ENCODE data around the gene CDKN2AIP.
"Not testable (repeated sequence)": the region's sequence is repeated elsewhere in the genome, so short reads cannot be mapped to it uniquely, and the experiment has no call there.

Gene CDKN2AIP

DNA sequence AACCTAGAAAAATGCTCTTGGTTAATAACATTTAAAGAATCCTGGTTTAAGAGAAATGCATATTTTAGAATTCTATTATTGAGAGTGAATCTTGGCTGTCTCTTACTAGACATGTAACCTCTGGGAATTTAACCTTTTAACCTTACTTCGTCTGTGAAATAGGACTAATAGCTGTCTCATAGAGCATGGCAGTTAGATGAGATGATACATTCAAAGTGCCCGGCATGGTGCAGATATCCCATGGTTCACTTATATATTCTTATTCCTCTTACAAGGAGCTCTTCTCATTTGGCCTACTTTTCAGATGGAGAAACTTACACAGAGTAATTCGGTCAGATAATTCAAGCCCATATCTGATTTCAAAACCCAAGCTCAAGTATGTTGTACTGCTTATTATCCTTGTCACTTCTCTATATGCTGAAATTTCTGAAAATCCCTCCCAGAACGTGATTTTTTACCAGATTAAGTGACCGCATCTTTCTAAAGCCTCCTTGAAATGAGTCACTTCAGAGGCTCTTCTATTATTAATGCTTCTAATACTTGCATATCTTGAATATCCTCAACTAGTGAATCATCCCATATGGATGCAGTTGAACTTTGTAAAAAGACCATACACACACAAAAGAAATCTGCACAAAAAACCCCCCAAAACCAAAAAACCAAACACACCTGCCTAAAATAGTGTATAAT lies 4.9 kb downstream of the CDKN2AIP start:
- no peak overlapping the region for H3K4me3 ChIP-seq (ENCODE audit: low read depth, low read length)

DNA sequence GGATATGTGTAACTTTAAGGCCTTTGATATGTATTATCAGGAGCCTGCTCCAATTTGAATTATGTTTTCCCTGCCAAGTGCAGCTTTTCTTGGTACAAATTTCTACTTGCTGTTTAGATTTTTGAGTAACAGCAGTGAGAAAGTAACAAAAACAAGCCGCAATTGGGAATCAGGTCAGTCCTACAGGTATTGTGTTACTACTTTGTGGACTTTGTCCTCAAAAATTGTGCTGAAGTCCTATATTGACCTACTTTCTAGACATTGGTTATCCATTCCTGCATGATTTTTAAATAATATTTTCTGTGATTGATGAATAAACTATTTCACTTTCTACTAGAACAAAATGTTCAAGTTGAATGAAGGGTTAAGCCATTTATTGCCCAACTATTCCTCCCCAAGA lies 5.7 kb downstream of the CDKN2AIP start:
- TF ChIP-seq, protein P1, sequence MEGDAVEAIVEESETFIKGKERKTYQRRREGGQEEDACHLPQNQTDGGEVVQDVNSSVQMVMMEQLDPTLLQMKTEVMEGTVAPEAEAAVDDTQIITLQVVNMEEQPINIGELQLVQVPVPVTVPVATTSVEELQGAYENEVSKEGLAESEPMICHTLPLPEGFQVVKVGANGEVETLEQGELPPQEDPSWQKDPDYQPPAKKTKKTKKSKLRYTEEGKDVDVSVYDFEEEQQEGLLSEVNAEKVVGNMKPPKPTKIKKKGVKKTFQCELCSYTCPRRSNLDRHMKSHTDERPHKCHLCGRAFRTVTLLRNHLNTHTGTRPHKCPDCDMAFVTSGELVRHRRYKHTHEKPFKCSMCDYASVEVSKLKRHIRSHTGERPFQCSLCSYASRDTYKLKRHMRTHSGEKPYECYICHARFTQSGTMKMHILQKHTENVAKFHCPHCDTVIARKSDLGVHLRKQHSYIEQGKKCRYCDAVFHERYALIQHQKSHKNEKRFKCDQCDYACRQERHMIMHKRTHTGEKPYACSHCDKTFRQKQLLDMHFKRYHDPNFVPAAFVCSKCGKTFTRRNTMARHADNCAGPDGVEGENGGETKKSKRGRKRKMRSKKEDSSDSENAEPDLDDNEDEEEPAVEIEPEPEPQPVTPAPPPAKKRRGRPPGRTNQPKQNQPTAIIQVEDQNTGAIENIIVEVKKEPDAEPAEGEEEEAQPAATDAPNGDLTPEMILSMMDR (IDR thresholded peaks at IDR 0.05; ENCODE audit: low read depth, low read length), result no peak
- no peak overlapping the region for H3K4me3 ChIP-seq (ENCODE audit: low read depth, low read length)

More for the DNA sequence above, 4.9 kb downstream of the CDKN2AIP start:
- TF ChIP-seq, protein P1 (IDR thresholded peaks at IDR 0.05; ENCODE audit: low read depth, low read length), result no peak

DNA sequence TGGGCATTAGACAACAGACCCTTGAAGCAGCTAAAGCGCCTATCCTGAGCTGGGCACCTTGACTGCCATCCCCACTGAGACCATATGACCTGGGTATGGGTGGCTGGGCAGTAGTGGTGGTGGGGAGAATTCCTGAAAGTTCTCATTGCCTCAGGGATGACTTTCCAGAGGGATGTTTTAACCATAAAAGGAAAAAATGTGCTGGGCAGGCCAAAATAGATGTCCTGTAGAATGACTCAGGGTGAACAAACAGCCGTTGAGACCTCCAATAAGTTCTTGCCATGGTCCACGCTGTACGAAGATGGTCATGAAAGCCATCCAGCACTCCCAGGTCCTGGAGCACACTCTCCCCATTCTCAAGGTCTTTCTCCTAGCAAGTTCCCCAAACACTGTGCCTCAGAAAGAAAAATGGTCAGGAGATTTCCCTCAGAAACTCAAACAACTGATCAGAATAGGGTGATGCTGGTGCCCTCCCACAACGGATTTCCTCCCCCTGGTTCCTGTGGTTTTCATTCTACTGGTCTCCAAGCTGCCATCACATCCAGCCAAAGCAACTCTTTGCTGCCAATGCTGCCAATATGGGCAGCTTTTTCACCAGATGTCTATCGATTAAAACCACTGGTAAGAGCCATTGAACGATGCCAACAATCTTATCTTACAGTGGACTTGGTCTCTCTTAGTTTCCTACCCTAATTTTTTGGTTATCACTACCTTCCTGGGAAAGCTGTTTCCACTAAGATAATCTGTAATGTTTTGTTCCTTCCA lies 11.2 kb downstream of the CDKN2AIP start:
- TF ChIP-seq, protein P1 (IDR thresholded peaks at IDR 0.05; ENCODE audit: low read depth, low read length), result no peak
- H3K4me3 ChIP-seq (ENCODE audit: low read depth, low read length), result no peak overlapping the region

DNA sequence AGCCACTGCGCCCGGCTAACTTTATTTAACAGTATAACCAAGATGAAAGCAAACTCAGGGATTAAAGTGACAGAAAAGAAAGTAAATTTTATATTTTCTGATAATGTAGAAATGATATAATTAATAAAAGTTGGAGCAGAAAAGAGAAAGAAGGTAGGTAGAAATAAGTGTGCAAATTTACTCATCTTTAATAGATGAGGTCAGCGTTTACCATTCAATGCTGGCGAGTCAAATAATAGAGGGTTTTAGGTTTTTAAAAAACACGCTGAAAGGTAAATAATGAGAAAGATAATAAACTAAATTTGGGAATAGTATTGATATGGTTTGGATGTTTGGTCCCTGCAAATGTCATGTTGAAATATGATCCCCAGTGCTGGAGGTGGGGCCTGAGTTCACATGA lies 13.6 kb downstream of the CDKN2AIP start:
- TF ChIP-seq, protein P1 (IDR thresholded peaks at IDR 0.05; ENCODE audit: low read depth, low read length), result no peak
- H3K4me3 ChIP-seq (ENCODE audit: low read depth, low read length), result no peak overlapping the region

DNA sequence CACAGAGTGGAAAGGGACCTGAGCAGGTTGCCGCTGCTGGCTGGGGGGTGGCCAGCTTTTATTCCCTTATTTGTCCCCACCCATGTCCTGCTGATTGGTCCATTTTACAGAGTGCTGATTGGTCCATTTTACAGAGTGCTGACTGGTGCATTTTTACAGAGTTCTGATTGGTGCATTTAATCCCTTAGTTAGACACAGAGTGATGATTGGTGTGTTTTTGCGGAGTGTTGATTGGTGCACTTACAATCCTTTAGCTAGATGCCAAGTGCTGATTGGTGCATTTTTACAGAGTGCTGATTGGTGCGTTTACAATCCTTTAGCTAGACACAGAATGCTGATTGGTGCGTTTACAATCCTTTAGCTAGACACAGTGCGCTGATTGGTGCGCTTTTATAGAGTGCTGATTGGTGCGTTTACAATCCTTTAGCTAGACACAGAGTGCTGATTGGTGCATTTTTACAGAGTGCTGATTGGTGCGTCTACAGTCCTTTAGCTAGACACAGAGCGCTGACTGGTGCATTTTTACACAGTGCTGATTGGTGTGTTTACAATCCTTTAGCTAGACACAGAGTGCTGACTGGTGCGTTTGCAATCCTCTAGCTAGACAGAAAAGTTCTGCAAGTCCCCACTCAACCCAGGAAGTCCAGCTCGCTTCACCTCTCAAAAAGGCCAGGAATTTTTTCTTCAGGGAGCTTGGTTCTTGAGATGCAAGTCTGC lies 19.6 kb downstream of the CDKN2AIP start:
- not testable (repeated sequence) for H3K4me3 ChIP-seq (ENCODE audit: low read depth, low read length)

DNA sequence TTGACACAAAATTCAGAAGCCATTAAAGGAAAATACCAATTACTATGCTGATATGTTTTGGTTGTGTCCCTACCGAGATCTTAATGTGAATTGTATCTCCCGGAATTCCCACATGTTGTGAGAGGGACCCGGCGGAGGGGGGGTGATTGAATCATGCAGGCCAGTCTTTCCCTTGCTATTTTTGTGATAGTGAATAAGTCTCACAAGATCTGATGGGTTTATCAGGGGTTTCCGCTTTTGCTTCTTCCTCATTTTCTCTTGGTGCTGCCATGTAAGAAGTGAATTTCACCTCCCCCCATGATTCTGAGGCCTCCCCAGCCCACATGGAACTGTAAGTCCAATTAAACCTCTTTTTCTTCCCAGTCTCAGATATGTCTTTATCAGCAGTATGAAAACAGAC lies 21.4 kb downstream of the CDKN2AIP start:
- H3K4me3 ChIP-seq (ENCODE audit: low read depth, low read length), result not testable (repeated sequence)

DNA sequence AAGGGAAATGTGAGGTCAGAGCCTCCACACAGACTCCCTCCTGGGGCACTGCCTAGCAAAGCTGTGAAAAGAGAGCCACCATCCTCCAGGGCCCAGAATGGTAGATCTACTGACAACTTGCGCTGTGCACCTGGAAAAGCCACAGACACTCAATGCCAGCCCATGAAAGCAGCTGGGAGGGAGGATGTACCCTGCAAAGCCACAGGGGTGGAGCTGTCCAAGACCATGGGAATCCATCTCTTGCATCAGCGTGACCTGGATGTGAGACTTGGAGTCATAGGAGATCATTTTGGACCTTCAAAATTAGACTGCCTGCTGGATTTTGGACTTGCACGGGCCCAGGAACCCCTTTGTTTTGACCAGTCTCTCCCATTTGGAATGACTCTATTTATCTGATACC lies 22.8 kb downstream of the CDKN2AIP start:
- H3K4me3 ChIP-seq (ENCODE audit: low read depth, low read length), result no peak overlapping the region
- TF ChIP-seq, protein P1 (IDR thresholded peaks at IDR 0.05; ENCODE audit: low read depth, low read length), result no peak
